Effector CD4-positive, alpha-beta T cell (primary cell): ENCODE results near the gene LCAT.
"Not testable (repeated sequence)": the region's sequence is repeated elsewhere in the genome, so short reads cannot be mapped to it uniquely, and the experiment has no call there.

Experiments used
- DNase-seq: peaks from one replicate; pipeline ENCODE4 v3.0.0-alpha.2; 2020
- total RNA-seq: gene quantifications from one replicate; lab custom pipeline; 2026; lab: John Stamatoyannopoulos, UW

Gene LCAT, protein sequence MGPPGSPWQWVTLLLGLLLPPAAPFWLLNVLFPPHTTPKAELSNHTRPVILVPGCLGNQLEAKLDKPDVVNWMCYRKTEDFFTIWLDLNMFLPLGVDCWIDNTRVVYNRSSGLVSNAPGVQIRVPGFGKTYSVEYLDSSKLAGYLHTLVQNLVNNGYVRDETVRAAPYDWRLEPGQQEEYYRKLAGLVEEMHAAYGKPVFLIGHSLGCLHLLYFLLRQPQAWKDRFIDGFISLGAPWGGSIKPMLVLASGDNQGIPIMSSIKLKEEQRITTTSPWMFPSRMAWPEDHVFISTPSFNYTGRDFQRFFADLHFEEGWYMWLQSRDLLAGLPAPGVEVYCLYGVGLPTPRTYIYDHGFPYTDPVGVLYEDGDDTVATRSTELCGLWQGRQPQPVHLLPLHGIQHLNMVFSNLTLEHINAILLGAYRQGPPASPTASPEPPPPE
- total RNA-seq, result 3.6 reads per million, percentile 14 among the genes with 10 or more reads in this experiment

DNA sequence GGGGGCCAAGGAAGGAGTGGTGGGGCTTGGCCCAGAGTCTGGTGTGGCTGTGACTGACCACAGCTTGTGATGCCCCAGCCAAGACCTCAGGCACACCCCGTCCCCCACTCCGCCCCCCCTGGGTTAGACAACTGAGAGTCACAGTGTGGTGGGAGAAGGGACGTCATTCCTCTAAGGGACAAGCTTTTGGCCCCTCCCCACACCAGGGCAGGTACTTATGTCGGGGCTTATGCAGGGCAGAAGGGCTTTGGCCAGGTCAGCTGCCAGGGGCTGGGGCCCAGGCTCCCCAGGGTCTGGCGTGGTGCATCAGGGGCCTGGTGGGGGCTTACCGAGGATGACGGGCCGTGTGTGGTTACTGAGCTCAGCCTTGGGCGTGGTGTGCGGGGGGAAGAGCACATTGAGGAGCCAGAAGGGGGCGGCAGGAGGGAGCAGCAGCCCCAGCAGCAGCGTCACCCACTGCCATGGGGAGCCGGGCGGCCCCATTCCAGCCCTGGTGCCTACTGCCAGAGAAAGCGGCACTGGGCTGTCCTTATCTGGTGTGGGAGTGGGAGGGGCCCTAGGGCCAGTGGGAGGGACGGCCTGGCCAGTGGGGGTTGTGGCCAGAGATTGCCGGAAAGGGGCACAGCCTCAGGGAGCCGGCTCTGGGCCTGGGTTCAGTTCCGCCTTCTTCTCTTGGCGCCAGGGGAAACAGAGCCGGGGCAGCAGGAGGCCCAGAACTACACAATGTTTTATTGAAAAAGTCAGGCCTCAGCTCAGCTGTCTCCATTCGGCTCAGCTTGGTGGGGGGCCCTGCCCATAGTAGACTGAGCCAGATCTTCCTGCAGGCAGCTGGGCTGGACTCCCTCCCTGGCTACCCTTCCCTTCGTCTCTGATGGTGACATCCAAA, at the start of gene LCAT:
TSS of gene LCAT (minus strand) at position 502 of the 886 bp plus-strand sequence. CDS start at position 483, 19 bp downstream.
- no peak for DNase-seq

DNA sequence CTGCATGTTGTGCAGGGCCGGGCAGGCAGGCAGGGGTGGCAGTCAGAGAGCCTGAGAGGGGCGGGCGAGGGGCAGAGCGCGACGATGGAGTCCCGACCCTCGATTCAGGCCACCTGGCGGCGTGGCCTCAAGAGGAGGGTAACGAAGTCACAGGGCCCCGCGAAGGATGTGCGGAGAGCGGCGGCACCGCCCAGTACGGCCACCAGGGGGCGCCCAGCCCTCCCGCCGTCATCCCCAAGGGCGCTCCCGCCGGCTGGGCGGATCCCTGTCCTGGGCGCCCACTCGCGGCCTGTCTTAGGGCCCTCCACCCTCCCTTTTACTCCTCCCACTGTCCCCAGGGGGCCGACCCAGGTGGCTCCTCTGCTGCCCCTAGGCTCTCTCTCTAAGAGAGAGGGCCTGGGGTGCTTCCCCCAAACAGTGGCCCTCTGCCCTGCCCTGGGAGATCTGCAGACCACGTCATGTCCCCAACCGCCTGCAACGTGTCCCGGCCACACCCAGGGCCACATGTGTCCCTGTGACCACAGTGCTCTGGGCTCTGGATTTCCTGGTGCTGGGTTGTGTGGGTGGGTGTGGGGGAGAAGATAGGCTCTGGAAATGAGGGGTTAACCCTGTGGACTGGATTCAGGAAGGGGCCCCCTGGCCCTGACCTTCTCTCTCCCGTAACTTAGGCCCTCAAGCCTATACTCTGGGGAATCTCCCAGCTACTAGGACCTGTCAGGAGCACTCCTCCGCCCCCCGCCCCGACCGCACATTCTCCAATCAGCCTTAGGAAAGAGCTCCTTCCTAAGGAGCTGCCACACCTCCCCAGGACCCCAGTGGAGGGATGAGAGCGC, 49.5 kb upstream of the LCAT start:
- peak; percentile 71 for DNase-seq

DNA sequence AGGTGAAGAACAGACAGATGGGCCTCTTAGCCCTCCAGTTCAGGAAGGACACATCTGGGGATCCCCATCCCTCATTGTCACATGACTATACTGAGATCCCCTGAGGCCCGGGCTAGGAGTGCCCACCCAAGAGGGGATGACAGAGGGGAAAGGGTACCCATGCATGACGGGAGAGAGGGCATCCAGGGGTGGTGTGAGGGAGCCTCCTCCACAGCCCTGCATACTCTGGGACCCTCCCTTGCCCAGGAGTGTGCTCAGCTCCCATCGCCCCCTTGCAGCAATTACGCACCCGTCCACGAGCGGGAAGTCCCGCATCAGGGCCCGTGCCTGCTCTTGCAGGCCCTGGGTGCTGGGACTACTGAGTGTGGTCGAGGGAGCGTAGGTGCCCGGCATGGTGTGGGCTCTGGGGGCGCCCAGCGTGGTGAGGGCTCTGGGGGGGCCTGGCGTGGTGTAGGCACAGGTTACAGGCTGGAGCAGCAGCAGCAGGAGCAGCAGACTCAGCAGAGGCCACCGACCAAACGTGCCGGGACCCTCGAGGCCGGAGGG, 48.8 kb upstream of the LCAT start:
- no peak for DNase-seq

DNA sequence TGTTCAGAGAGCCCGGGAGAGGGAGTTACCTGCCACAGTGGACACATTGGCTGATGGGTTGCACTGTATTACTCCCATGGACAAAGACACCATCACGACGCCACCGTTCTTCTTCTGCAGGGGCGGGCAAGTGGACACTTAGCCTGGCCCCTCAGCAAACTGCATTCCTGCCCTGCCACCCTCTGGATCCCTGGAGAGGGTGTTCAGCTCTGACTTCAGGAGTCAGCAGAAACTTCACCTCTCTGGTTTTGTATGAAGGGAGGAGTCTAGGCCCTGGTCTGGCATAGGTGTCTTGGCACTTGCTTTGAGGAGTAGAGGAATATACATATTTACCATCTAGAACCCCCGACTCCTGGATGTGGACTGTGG, 46.1 kb upstream of the LCAT start:
- DNase-seq, result no peak

DNA sequence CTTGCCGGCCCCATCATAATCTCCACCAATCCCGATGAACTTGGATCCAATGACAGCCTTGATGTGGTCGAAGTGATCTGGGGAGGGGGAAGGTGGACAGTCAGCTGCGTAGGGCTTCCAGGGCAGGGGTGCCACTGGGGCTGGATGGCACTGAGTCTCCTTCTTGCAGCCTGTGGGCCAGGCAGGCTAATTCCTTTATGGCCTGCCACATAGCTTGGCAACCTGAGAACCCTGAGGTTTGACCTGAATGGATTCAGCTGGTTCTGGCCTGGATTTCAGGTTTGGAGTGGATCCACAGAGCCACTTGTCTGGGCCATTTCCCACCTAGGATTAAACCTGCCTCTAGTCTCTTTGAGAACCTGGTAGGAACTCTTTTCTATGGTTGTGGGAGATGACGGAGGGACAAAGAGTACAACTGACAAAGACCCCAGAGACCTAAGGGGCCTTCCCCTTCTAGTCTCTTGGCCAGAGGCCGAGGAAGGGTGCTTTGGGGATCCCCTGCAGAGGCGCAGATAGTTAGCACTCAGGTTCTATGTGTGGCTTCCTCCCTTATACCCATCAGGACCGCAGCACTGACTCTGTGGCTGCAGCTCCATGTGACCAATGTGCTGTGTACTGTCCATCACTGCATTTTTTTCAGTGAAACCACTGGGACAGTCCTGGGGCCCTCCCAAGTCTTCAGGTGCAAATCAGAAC, 45.5 kb upstream of the LCAT start:
- DNase-seq, result no peak

DNA sequence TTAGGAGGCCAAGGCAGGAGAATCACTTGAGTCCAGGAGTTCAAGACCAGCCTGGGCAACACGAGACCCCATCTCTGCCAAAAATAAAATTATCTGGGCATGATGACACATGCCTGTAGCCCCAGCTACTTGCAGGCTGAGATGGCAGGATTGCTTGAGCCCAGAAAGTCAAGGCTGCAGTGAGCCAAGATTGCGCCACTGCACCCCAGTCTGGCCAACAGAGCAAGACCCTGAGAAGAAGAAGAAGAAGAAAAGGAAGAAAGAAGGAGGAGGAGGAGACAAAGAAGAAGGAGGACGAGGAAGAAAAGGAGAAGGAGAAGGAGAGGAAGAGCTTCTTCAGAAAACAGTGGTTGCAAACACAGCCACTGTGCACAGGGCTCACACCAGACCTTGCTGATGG, 44.8 kb upstream of the LCAT start:
- DNase-seq, result no peak

DNA sequence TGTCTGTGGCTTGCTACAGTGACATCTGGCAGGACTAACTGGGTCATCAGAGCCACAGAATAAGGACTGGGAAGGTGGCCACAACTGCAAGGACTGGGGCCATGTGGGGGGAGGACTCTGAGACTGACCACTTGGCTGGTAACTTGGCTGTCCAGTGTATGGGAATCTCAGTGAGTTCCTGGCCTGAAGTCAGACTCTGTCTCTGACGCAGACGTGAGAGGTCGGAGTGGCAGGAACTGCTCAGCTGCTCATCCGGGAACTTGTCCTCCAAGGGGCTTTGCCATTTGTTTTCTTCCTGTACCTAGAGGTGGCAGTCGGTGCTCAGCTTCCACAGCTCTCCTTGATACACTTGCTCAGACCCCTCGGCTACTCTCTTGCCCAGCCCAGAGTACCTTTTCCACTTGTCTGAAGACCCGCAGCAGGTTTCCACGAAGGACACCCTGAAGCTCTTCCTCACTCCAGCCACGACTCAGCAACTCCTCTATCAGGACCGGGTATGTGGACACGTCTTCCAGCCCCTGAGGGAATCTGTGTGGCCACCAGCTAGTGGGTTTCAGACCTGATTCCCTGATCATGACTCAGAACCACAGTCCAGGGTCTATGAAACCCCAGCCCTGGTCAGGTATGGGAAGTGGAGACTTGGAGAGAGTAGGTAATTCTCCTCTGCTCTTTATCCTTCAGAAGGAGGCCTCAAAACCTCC, 43.7 kb upstream of the LCAT start:
- no peak for DNase-seq

DNA sequence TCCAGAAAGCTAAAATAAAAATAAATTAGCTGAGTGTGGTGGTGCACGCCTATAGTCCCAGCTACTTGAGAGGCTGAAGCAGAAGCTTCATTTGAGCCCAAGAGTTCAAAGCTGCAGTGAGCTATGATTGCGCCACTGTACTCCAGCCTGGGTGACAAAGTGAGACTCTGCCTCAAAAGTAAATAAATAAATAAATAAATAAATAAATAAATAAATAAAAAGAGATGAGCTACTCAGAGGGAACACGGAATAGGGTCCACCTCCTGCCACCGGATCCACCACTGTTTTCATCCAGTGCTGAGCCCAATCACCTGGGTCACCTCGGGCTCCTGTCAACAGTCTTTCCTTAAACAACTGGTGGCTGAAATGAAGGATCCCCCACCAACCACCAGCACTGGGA, 43.0 kb upstream of the LCAT start:
- no peak for DNase-seq

DNA sequence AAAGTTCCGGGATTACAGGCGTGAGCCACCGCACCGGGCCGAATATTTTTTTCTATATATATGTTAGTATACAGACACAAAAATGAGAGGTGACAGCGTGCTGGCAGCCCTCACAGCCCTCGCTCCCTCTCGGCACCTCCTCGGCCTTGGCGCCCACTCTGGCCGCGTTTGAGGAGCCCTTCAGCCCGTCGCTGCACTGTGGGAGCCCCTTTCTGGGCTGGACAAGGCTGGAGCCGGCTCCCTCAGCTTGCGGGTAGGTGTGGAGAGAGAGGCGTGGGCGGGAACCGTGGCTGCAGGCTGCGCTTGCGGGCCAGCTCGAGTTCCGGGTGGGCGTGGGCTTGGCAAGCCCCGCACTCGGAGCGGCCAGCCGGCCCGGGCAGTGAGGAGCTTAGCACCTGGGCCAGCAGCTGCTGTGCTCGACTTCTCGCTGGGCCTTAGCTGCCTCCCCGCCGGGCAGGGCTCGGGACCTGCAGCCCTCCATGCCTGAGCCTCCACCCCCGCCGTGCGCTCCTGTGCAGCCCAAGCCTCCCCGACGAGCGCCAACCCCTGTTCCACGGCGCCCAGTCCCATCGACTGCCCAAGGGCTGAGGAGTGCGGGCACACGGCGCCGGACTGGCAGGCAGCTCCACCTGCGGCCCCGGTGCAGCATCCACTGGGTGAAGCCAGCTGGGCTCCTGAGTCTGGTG, 38.2 kb upstream of the LCAT start:
- no peak for DNase-seq

DNA sequence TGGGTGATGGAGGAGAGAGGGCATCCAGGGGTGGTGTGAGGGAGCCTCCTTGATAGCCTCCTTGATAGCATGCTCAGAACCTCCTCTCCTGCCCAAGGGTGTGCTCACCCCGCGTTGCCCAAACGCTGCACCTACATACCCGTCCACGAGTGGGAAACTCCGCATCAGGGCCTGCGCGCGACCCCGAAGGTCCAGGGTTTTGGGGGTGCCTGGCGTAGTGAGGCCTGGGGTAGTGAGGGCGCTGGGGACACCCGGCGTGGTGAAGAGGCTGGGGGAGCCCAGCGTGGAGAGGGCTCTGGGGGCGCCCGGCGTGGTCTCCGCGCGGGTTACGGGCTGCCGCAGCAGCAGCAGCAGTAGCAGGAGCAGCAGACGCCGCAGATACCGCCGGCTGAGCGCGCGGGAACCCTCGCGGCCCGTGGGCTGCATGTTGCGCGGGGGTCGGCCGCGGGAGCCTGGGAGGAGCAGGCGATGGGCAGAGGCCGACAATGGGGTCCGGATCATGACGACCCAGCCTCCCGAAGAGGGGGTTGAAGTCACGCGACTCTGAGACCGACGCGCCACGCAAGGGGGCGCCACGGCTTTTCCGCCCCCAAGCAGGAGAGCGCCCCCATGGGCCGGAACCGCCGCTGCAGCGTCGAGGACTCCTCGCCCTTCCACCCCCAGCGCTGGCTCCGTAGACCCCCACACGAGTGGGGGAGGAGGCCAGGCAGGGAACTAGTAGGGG, 36.2 kb upstream of the LCAT start, which contains the start of gene DPEP3:
TSS of gene DPEP3 (minus strand) at position 545 of the 724 bp plus-strand sequence. CDS start at position 426, 119 bp downstream.
- DNase-seq, result no peak

DNA sequence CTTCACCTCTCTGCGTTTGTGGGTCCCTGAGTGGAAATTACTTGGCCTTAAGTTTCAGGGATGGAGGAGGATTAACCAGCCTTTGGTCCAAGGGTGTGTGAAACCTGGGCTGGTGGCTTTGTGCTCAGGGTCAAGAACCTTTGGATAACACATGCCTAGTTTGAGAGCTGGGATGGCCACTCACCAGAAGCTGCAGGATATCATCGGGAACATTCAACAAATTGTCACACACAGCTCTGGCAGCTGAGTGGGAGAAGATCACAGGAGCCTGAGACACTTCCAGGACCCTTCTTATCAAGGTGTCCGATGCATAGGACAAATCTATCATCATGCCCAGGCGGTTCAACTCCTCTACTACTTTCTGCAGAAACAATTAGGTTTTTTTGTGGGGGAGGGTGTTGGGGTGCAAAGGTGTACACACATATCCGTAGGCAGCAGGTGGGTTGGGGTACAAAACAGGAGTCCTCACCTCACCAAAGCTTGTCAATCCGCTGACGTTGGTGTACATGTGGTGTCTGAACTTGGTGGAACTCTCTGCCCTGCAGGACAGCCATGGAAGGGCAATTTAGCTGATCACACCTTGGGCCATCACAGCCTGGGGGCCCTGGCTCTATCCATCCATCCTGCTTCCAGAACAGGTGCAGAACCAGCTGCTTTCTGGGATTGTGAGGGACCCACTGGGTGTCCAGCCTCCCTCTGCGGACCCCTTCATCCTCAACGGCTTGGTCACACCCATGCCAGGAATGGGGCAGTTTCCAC, 33.7 kb upstream of the LCAT start:
- no peak for DNase-seq

DNA sequence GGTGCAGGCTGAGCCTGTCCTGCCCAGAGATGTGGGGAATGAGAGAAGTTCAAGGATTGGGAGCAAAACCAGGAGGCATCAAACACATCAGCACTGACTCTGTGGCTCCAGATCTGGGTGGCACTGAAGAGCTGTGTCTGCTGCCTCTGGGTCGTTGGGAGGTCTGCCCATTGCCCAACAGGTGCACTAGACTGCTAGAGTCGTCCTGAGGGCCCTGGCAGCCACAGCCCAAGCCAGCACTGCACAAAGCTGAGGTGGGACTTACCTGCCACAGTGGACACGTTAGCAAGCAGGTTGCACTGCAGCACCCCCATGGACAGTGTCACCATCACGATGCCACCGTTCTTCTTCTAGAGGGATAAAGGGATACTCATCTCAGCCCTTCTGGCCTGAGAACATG, 33.1 kb upstream of the LCAT start:
- no peak for DNase-seq

DNA sequence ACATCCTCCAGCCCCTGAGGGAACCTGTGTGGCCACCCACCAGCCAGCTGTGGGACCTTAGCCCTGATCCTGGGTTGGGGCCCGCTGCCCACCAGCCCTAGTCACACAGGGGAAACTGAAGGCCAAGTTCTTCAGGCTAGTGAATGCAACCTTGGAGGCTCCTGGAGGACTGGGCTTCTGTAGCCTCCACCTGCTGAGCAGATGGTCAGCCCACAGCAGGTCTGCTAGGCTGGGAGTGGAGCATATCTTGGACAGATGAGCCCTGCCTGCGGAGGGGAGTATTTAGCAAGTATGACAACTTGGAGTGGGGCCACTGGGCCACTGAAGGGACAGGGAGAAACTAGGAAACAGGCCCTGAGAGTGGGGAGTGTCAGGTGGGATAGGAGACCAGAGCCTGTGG, 32.3 kb upstream of the LCAT start:
- DNase-seq, result no peak

DNA sequence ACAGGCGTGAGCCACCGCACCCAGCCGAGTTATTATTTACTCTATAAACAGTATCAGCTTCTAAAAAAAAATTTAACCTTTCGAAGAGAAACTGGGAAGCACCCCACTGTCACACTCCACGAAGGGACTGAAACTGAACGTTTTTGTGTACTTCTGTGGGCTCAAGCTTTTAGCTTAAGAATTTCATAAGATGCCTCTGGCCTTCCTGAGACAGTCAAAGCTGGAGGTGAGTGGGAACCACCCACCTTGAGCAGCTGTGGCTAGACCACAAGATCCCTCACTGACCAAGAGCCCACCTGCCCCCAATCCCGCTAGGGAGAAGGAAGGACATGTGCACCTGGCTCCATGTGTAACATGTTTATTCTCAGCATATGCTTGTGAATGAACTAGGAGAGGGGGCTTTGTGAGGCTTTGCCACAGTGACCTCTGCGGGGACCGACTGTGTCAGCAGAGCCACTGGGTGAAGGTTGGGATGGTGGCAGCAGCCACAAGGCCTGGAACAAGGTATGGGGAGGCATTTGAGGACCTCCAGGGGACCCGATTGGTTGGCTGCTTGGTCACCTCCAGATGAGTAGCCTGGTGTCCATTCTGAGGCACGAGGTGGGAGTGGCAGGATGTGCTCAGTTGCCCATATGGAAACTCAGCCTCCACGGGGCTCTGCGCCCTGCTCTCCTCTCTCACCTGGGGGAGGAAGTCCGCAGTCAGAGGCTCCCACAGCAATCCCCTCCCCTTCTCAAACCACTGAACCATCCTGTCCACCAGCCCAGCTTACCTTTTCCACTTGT, 31.6 kb upstream of the LCAT start:
- no peak for DNase-seq

DNA sequence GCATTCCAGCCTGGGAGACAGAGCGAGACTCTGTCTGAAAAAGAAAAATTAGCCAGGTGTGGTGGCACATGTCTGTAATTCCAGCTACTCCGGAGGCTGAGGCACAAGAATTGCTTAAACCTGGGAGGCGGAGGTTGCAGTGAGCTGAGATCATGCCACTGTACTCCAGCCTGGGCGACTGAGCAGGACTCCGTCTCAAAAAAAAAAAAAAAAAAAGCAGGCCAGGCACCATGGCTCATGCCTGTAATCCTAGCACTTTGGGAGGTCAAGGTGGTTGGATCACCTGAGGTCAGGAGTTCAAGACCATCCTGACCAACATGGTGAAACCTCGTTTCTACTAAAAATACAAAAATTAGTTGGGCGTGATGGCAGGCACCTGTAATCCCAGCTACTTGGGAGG, 28.4 kb upstream of the LCAT start:
- not testable (repeated sequence) for DNase-seq

DNA sequence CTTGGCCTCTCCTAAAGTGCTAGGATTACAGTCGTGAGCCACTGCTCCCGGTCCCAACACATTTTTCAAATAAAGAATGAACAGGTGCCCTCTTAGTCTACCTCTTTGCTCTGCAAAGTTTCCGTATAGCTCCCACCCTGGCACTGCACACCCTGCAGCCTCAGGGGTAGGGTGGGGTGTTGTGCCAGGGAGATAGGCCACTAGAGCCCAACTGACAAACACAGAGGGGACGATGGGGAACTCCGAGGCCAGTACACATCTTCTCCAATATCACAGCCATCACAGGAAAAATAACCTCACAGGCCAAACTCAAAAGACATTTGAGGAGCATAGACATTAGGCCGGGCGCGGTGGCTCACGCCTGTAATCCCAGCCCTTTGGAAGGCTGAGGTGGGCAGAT, 27.2 kb upstream of the LCAT start:
- no peak for DNase-seq

DNA sequence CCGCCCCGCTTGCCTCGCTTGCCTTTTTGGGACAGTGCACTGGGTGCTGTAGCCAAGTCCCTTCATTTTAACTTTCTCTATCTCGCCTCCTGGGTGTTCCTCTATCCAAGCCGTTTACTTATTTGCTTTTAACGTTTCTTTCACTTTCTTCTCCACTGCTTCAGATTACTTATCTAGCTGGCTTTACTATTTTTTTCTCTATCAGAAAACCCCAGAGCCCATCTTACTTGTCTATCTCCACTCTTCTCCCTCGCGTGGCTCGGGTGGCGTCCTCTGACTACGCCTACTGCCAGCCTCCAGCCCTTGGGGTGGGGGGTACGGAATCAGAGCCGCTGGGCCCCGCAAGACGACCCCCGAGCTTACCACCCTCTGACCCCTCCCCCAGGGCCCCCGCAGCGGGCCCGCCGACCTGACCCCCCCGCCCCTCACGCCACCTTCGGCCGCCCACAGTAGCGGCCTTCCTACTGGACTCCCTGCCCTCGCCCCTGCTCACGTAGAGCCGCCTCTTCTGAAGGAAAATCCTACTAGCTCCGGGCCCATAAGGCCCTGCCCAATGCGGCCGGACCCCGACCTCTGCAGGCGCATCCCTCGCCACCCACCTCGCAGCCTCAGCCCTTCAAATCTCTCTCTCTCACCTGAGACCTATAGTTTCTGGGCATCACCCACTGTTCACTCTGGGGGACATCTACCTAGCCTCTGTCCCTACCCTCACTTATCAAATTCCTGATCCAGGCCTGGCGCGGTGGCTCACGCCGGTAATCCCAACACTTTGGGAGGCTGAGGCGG, 25.5 kb upstream of the LCAT start:
- no peak for DNase-seq
